HG03175 (cell line): ENCODE data around the gene SLC25A51.

ENCODE experiments used
- ATAC-seq: cut with Tn5 transposase; IDR thresholded peaks from one replicate; pipeline ENCODE4 v1.9.1; 2021; ENCODE audit warnings: mild to moderate bottlenecking, moderate library complexity; ENCODE audit not compliant: unreplicated experiment

Gene SLC25A51

GRCh38 chr9:37903647-37904444, at the start of gene SLC25A51:
SLC25A51 (minus strand) TSS chr9:37904127; CDS start chr9:37888550, 15,577 bp downstream.
- ATAC-seq, result peak; percentile 79

GRCh38 chr9:37953206-37953774, 49.4 kb upstream of the SLC25A51 start:
- ATAC-seq, result no peak

GRCh38 chr9:37952731-37953130, 48.8 kb upstream of the SLC25A51 start:
- ATAC-seq, result no peak

GRCh38 chr9:37951671-37952449, 47.9 kb upstream of the SLC25A51 start:
- no peak for ATAC-seq

- no peak for ATAC-seq
These were observed 46.6 kb upstream of the SLC25A51 start for GRCh38 chr9:37950561-37950960.

GRCh38 chr9:37949576-37949975, 45.6 kb upstream of the SLC25A51 start:
- ATAC-seq, result no peak

GRCh38 chr9:37948417-37948980, 44.6 kb upstream of the SLC25A51 start:
- ATAC-seq, result no peak

GRCh38 chr9:37947977-37948376, 44.0 kb upstream of the SLC25A51 start:
- no peak for ATAC-seq

- ATAC-seq, result no peak
These were observed 43.5 kb upstream of the SLC25A51 start for GRCh38 chr9:37947471-37947870.

GRCh38 chr9:37946971-37947370, 43.0 kb upstream of the SLC25A51 start:
- no peak for ATAC-seq

- no peak for ATAC-seq
These were observed 42.1 kb upstream of the SLC25A51 start for GRCh38 chr9:37946041-37946440.

GRCh38 chr9:37944671-37945481, 40.9 kb upstream of the SLC25A51 start:
- no peak for ATAC-seq

GRCh38 chr9:37944266-37944650, 40.3 kb upstream of the SLC25A51 start:
- no peak for ATAC-seq

- ATAC-seq, result no peak
These were observed 39.7 kb upstream of the SLC25A51 start for GRCh38 chr9:37943345-37944265.

GRCh38 chr9:37942621-37943344, 38.9 kb upstream of the SLC25A51 start:
- ATAC-seq, result no peak

- no peak for ATAC-seq
These were observed 37.3 kb upstream of the SLC25A51 start for GRCh38 chr9:37941253-37941652.

GRCh38 chr9:37939575-37940095, 35.7 kb upstream of the SLC25A51 start:
- ATAC-seq, result no peak

- no peak for ATAC-seq
These were observed 34.4 kb upstream of the SLC25A51 start for GRCh38 chr9:37938121-37938891.
